CD14-positive monocyte (primary cell): ENCODE results near the gene PCDHA1. TPM values are rescaled to one million over a fixed set of nuclear protein-coding genes. Genes with fewer than 3 reads are reported as not detected.
"Not testable (repeated sequence)": the region's sequence is repeated elsewhere in the genome, so short reads cannot be mapped to it uniquely, and the experiment has no call there.

Experiments used
- DNase-seq, 3 donors: peaks; one replicate each; pipeline ENCODE4 v3.0.0-alpha.2; 2011 to 2022
- H2AFZ ChIP-seq: 2 replicates; pipeline ENCODE4 v1.6.0; 2012; ENCODE audit warnings: mild to moderate bottlenecking, low read depth, low read length, inconsistent platforms; ENCODE audit not compliant: insufficient read depth, poor library complexity, severe bottlenecking
- H3K27ac ChIP-seq, 2 donors: 1 replicate in 1 of 2; 2 replicates in 1 of 2; pipeline ENCODE4 v1.5.1; 2012 to 2013; ENCODE audit warnings: low read length in 2 of 2, control low read depth in 1 of 2, inconsistent platforms in 1 of 2, low read depth in 1 of 2, mild to moderate bottlenecking in 1 of 2
- H3K27me3 ChIP-seq, 2 donors: one replicate each; pipeline versions ENCODE4 v1.6.0 to v1.6.1; 2011 to 2013; ENCODE audit warnings: low read length in 2 of 2; ENCODE audit not compliant: control insufficient read depth in 2 of 2, insufficient read depth in 2 of 2
- H3K36me3 ChIP-seq, 2 donors: replicated peaks in 1 of 2; 1 replicate in 1 of 2; 2 replicates in 1 of 2; pipeline versions ENCODE4 v1.5.1 to v1.6.1; 2012 to 2013; ENCODE audit warnings: low read length in 2 of 2, control low read depth in 1 of 2, inconsistent platforms in 1 of 2, mild to moderate bottlenecking in 1 of 2; ENCODE audit not compliant: insufficient read depth in 2 of 2, control insufficient read depth in 1 of 2
- H3K4me1 ChIP-seq, 2 donors: 1 replicate in 1 of 2; 2 replicates in 1 of 2; pipeline versions ENCODE4 v1.5.1 to v1.6.1; 2012 to 2013; ENCODE audit warnings: low read length in 2 of 2, control low read depth in 1 of 2, inconsistent platforms in 1 of 2, mild to moderate bottlenecking in 1 of 2, moderate library complexity in 1 of 2; ENCODE audit not compliant: insufficient read depth in 2 of 2, control insufficient read depth in 1 of 2
- H3K4me2 ChIP-seq: replicated peaks from 2 replicates; pipeline ENCODE3; 2012; ENCODE audit warnings: low read length, moderate library complexity, mild to moderate bottlenecking; ENCODE audit not compliant: poor library complexity, severe bottlenecking; ENCODE audit errors: extremely low read depth
- H3K4me3 ChIP-seq, 3 experiments: fragments of 200-600 bp in 1 of 3; sonication (generic) in 1 of 3; replicated peaks in 1 of 3; 1 replicate in 2 of 3; 2 replicates in 1 of 3; pipeline ENCODE4 v1.5.1; 2011 to 2013; ENCODE audit warnings: low read length in 3 of 3, mild to moderate bottlenecking in 3 of 3, control low read depth in 2 of 3, low read depth in 2 of 3, inconsistent platforms in 1 of 3, moderate library complexity in 1 of 3
- H3K79me2 ChIP-seq: 2 replicates; pipeline ENCODE4 v1.6.0; 2012; ENCODE audit warnings: mild to moderate bottlenecking, control low read depth, inconsistent platforms, low read length, moderate library complexity; ENCODE audit not compliant: insufficient read depth
- H3K9ac ChIP-seq: 2 replicates; pipeline ENCODE4 v1.6.0; 2017; ENCODE audit warnings: low read length, mild to moderate bottlenecking; ENCODE audit not compliant: insufficient read depth, poor library complexity, severe bottlenecking
- H3K9me3 ChIP-seq, 2 donors: replicated peaks in 1 of 2; 1 replicate in 1 of 2; 2 replicates in 1 of 2; pipeline versions ENCODE4 v1.5.1 to v1.6.1; 2012 to 2013; ENCODE audit warnings: low read length in 2 of 2, control low read depth in 1 of 2; ENCODE audit not compliant: control insufficient read depth in 1 of 2, insufficient read depth in 1 of 2
- H4K20me1 ChIP-seq: 2 replicates; pipeline ENCODE4 v1.6.0; 2012; ENCODE audit warnings: mild to moderate bottlenecking, low read length, control low read depth, moderate library complexity; ENCODE audit not compliant: insufficient read depth
- H3K27ac Mint-ChIP-seq, 7 donors: one replicate each; pipeline ENCODE4 v1.8.0; 2020; ENCODE audit warnings: mild to moderate bottlenecking in 7 of 7, mixed read lengths in 7 of 7, moderate library complexity in 6 of 7, inconsistent platforms in 2 of 7
- H3K27me3 Mint-ChIP-seq, 3 donors: one replicate each; pipeline ENCODE4 v1.8.0; 2021 to 2022; ENCODE audit warnings: low read depth in 3 of 3, mild to moderate bottlenecking in 3 of 3, mixed read lengths in 3 of 3, moderate library complexity in 3 of 3, inconsistent platforms in 1 of 3
- H3K36me3 Mint-ChIP-seq, 2 donors: one replicate each; pipeline ENCODE4 v1.8.0; 2020; ENCODE audit warnings: mixed read lengths in 2 of 2, inconsistent platforms in 1 of 2, mild to moderate bottlenecking in 1 of 2
- H3K4me1 Mint-ChIP-seq: one replicate; pipeline ENCODE4 v1.8.0; 2020; ENCODE audit warnings: mild to moderate bottlenecking, mixed read lengths
- H3K4me3 Mint-ChIP-seq, 2 donors: one replicate each; pipeline ENCODE4 v1.8.0; 2020; ENCODE audit warnings: mild to moderate bottlenecking in 2 of 2, mixed read lengths in 2 of 2, moderate library complexity in 1 of 2
- H3K9me3 Mint-ChIP-seq, 7 donors: one replicate each; pipeline ENCODE4 v1.8.0; 2020 to 2022; ENCODE audit warnings: mixed read lengths in 7 of 7, mild to moderate bottlenecking in 6 of 7, moderate library complexity in 6 of 7, inconsistent platforms in 2 of 7
- CTCF ChIP-seq: fragments of 200-600 bp; IDR thresholded peaks from one replicate; pipeline ENCODE4 v1.8.0; 2022; ENCODE audit warnings: antibody characterized with exemption, mild to moderate bottlenecking
- WGBS: methylation state at CpG from one replicate; pipeline ENCODE4 v1.1.5; 2013; ENCODE audit warnings: missing lambda C conversion rate; ENCODE audit not compliant: insufficient coverage; 5-methylcytosine and 5-hydroxymethylcytosine counted together
- intact Hi-C, 2 donors: fragments of 100-400 bp; cut with micrococcal nuclease; formaldehyde crosslinking; loops; one replicate each; pipeline versions ENCODE4 v1.15.0 to v1.15.1; 2023
- polyA plus RNA-seq, 3 donors: library from polyadenylated mRNA; depleted of rRNA in 1 of 3; unstranded in 2 of 3; stranded (reverse) in 1 of 3; fragments of 300-500 nt in 2 of 3; fragments of >200 nt in 1 of 3; fragmentation: Illumina TruSeq in 2 of 3; gene quantifications; 1 replicate in 2 of 3; 2 replicates in 1 of 3; pipeline ENCODE4 v1.2.3, GENCODE V29; 2012 to 2021

The PCDHA1 gene
- polyA plus RNA-seq, 3 donors = not detected

- peak overlapping the region in 1 of 3 experiments; percentile 23 for H3K4me3 ChIP-seq
- H4K20me1 ChIP-seq = no peaks in the 10 kb centered on the region
- DNase-seq = no peak
- TF ChIP-seq CTCF = no peak
- intact Hi-C loops = no loop called here
- H3K27me3 Mint-ChIP-seq = peaks cover 5 to 21% (median 21%) of the 10 kb centered on the region in 3 donors
- no peak overlapping the region for H3K27ac ChIP-seq
- no peaks in the 10 kb centered on the region for H3K36me3 ChIP-seq
- H3K4me1 Mint-ChIP-seq = no peaks in the 10 kb centered on the region
- H3K9ac ChIP-seq = no peak overlapping the region
- H3K4me3 Mint-ChIP-seq = no peak overlapping the region
- H2AFZ ChIP-seq = peak overlapping the region; percentile 21
- H3K9me3 Mint-ChIP-seq = peaks cover 30 to 62% (median 51%) of the 10 kb centered on the region in 7 donors
- H3K27me3 ChIP-seq = peaks cover 0 to 26% of the 10 kb centered on the region in 2 donors
- peaks cover 34 to 61% of the 10 kb centered on the region in 2 donors for H3K9me3 ChIP-seq
- no peak overlapping the region for H3K4me2 ChIP-seq
- H3K27ac Mint-ChIP-seq = no peak overlapping the region
- no peaks in the 10 kb centered on the region for H3K4me1 ChIP-seq
- no peaks in the 10 kb centered on the region for H3K79me2 ChIP-seq
- peaks cover 0 to 8% of the 10 kb centered on the region in 2 donors for H3K36me3 Mint-ChIP-seq
- WGBS = 31% methylated on average over 9 of the region's 16 CpGs
Measured at GRCh38 chr5:140801494-140801841, 15.5 kb downstream of the PCDHA1 start.

- 46% methylated on average over 45 of the region's 45 CpGs for WGBS
- peaks cover 31 to 59% of the 10 kb centered on the region in 2 donors for H3K9me3 ChIP-seq
Measured at GRCh38 chr5:140802381-140802780, 16.4 kb downstream of the PCDHA1 start.

More at GRCh38 chr5:140802381-140802780, 16.4 kb downstream of the PCDHA1 start:
- H3K79me2 ChIP-seq, H4K20me1 ChIP-seq, H3K4me3 ChIP-seq, H3K4me1 Mint-ChIP-seq, intact Hi-C loops, H3K27ac Mint-ChIP-seq, H3K4me2 ChIP-seq, H3K4me1 ChIP-seq, H3K9ac ChIP-seq, H3K36me3 ChIP-seq, DNase-seq, H3K27ac ChIP-seq, H2AFZ ChIP-seq: not testable (repeated sequence)
- Mint-ChIP-seq H3K4me3 (peak overlapping the region in 1 of 2 donors; percentile 55), H3K9me3 (peaks cover 31 to 62% (median 49%) of the 10 kb centered on the region in 7 donors), H3K27me3 (peaks cover 5 to 25% (median 23%) of the 10 kb centered on the region in 3 donors), H3K36me3 (peaks cover 0 to 12% of the 10 kb centered on the region in 2 donors)
- peaks cover 0 to 33% of the 10 kb centered on the region in 2 donors for H3K27me3 ChIP-seq
